SJCRH30 (cell line): ENCODE results near the gene RGSL1. TPM values are rescaled to one million over a fixed set of nuclear protein-coding genes. Genes with fewer than 3 reads are reported as not detected.

Experiments used
- DNase-seq, 2 experiments: peaks; one replicate each; pipeline ENCODE4 v3.0.0-alpha.2; 2015 to 2020
- H3K27ac ChIP-seq: fragments of 250-450 bp; sonication (Bioruptor Pico); 2 replicates; pipeline ENCODE4 v1.5.1; 2020; ENCODE audit warnings: mild to moderate bottlenecking, moderate library complexity
- H3K27me3 ChIP-seq: fragments of 250-450 bp; sonication (Bioruptor Pico); 2 replicates; pipeline ENCODE4 v1.5.1; 2020; ENCODE audit warnings: mild to moderate bottlenecking, moderate library complexity
- H3K36me3 ChIP-seq: fragments of 250-450 bp; sonication (Bioruptor Pico); 2 replicates; pipeline ENCODE4 v1.5.1; 2020; ENCODE audit warnings: mild to moderate bottlenecking, moderate library complexity
- H3K4me1 ChIP-seq: fragments of 250-450 bp; sonication (Bioruptor Pico); 2 replicates; pipeline ENCODE4 v1.5.1; 2020; ENCODE audit warnings: mild to moderate bottlenecking, moderate library complexity
- H3K4me3 ChIP-seq: fragments of 250-450 bp; sonication (Bioruptor Pico); 2 replicates; pipeline ENCODE4 v1.5.1; 2020; ENCODE audit warnings: mild to moderate bottlenecking, moderate library complexity
- H3K9me3 ChIP-seq: fragments of 250-450 bp; sonication (Bioruptor Pico); replicated peaks from 2 replicates; pipeline ENCODE4 v1.5.1; 2020; ENCODE audit warnings: mild to moderate bottlenecking, moderate library complexity
- total RNA-seq: library from RNA; depleted of rRNA; stranded (reverse); fragments of >200 nt; shearing (Covaris generic); gene quantifications from 2 replicates; pipeline ENCODE4 v1.2.3, GENCODE V29; 2014

Gene RGSL1
- total RNA-seq, 1 experiment from 2014 or later: not detected

DNA sequence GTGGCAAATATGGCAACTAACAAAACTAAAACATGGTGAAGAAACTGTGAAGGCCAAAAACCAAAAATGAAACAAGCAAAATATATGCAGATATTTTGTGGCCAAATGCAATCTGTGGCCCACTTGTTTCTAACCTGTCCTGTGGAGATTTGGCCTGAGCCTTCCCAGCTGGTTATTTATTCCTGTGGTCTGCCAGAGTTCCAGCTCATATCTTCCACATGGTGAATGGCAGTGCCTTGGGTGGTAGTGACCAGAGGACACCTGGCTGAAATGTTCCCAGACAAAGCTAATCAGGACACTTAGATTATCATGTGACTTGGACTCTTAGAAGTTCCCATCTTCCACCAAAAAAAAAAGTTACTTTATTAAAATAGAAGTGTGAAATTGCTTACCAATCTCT is 99.4 kb downstream of the RGSL1 start:
- no peak overlapping the region for H3K27ac ChIP-seq
- no peak for DNase-seq
- no peaks in the 10 kb centered on the region for H3K9me3 ChIP-seq
- no peak overlapping the region for H3K4me3 ChIP-seq
- no peaks in the 10 kb centered on the region for H3K36me3 ChIP-seq
- no peaks in the 10 kb centered on the region for H3K27me3 ChIP-seq
- no peaks in the 10 kb centered on the region for H3K4me1 ChIP-seq

DNA sequence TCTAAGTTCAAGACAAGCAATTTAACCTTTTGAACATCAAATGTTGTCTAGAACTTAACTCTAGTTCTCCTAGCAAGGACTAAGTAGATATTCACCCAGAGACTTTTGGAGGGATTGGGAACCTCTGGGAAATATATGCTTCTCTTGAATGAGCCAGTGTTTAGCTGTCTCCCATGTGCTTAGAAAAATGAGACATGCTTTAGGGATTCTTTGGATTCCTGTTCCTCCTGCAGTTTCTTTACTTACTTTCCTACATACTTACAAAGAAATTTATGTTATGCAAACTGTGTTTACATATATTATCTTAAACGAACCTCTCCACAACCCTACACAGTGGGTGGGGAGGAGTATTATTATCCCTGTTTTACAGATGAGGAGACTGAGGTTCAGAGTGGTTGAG is 99.9 kb downstream of the RGSL1 start:
- no peak overlapping the region for H3K4me3 ChIP-seq
- H3K27me3 ChIP-seq: no peaks in the 10 kb centered on the region
- DNase-seq: no peak
- no peaks in the 10 kb centered on the region for H3K4me1 ChIP-seq
- H3K9me3 ChIP-seq: no peaks in the 10 kb centered on the region
- no peaks in the 10 kb centered on the region for H3K36me3 ChIP-seq
- H3K27ac ChIP-seq: no peak overlapping the region

DNA sequence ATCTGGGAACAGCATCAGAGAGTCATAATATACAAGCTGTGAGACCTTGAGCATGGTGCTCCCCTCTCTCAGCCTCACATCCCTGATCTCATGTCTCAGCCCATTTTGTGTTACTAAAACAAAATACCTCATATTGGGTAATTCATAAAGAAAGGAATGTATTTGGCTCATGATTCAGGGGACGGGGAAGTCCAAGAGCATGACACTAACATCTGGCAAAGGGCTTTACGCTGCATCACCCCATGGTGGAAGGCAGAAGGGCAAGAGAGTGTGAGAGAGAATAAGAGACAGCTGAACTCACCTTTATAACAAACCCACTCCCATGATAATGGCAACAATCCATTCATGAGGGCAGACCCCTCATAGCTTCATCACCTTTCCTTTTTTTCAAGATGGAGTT is 102.6 kb downstream of the RGSL1 start:
- H3K27ac ChIP-seq: no peak overlapping the region
- no peak for DNase-seq

DNA sequence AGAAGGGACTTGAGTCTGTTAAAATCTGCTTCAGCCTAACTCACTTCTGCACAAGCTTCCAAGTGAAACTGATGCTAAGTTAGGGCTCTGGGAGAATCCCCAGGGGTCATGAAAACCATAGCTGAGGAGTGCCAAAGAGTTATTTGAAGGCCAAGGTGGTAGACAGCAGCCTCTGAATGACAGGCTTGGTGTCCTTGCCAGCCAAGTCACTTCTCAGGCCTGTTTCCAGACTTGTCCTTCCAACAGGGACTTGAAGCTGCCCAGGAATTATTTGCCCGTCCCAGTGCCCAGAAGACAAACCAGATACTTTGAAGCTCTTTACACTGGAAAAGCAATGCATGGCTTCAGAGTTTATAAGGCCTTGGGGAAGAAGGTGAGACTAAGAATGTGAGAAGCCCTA is 105.5 kb downstream of the RGSL1 start:
- H3K27me3 ChIP-seq: no peaks in the 10 kb centered on the region
- no peak overlapping the region for H3K27ac ChIP-seq
- H3K9me3 ChIP-seq: no peaks in the 10 kb centered on the region
- H3K4me3 ChIP-seq: no peak overlapping the region
- DNase-seq: no peak
- H3K36me3 ChIP-seq: no peaks in the 10 kb centered on the region
- H3K4me1 ChIP-seq: no peaks in the 10 kb centered on the region

More for the DNA sequence above, 102.6 kb downstream of the RGSL1 start:
- H3K9me3 ChIP-seq: no peaks in the 10 kb centered on the region
- no peak overlapping the region for H3K4me3 ChIP-seq
- H3K36me3 ChIP-seq: no peaks in the 10 kb centered on the region
- no peaks in the 10 kb centered on the region for H3K27me3 ChIP-seq
- no peaks in the 10 kb centered on the region for H3K4me1 ChIP-seq

DNA sequence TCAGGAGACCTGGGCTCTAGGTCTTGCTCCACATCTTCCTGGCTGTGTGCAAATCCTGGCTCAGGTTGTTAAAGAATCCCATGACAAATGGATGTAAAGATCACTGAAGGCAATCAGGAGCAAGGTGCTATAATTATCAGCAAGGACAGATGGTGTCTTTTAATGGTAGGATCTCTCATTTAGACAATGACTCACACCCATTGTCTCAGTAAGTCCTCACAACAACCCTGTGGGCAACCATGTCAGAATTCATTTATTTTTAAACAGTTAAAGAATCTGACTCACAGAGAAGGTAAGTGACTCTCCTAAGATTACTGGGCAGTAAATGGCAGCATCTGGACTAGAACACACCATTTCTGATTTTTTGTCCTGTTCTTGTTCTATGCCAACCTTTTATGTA is 106.3 kb downstream of the RGSL1 start:
- Histone ChIP-seq H3K27me3 (no peaks in the 10 kb centered on the region), H3K4me3 (no peak overlapping the region), H3K36me3 (no peaks in the 10 kb centered on the region), H3K9me3 (no peaks in the 10 kb centered on the region), H3K4me1 (no peaks in the 10 kb centered on the region), H3K27ac (no peak overlapping the region)
- DNase-seq: no peak

DNA sequence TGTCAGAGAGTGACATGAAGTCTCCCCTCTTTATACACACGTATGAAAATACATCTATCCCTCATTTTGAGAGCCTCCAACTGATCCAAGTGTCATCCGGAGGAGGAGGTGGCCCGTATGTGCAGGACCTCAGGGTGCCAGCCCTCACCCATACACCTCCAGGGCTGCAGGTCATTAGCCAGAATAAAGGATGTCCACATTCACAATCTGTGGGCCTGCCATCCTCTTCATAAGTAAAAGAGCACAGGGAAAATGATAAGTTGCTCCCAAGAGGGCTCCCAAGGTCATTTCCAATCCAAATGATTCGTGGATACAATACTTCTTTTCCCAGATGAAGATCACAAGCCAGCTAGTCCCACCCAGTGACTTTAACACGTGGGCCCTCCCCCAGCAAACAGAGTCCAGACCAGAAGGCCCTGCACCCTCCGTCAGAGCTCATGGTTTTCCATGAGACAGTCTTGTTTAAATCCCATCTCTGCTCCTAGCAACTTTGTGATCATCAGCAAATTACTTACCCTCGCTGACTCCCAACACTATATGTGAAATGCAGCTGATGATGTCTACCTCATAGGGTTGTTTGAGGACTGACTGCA is 110.5 kb downstream of the RGSL1 start:
- H3K4me1 ChIP-seq: no peaks in the 10 kb centered on the region
- no peaks in the 10 kb centered on the region for H3K36me3 ChIP-seq
- H3K4me3 ChIP-seq: no peak overlapping the region
- H3K9me3 ChIP-seq: no peaks in the 10 kb centered on the region
- DNase-seq: no peak
- H3K27me3 ChIP-seq: no peaks in the 10 kb centered on the region
- no peak overlapping the region for H3K27ac ChIP-seq

DNA sequence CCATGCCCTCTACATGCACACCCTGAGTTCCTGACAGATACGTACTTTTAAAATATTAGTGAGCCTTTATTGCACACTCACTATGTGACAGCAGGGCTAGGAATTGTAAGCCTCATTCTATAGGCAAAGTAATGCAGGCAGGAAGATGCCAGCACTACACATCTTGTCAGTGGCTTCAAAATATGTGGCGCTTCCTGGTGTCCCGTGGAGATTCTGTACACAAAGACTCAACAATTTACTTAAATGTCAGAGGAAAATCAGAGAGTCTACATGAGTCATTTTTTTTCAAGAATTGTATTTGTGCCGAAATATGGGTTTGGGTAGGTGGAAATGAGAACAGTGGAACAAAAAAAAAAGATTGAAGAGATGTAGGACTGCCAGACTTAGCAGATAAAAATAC is 111.5 kb downstream of the RGSL1 start:
- H3K27me3 ChIP-seq: no peaks in the 10 kb centered on the region

DNA sequence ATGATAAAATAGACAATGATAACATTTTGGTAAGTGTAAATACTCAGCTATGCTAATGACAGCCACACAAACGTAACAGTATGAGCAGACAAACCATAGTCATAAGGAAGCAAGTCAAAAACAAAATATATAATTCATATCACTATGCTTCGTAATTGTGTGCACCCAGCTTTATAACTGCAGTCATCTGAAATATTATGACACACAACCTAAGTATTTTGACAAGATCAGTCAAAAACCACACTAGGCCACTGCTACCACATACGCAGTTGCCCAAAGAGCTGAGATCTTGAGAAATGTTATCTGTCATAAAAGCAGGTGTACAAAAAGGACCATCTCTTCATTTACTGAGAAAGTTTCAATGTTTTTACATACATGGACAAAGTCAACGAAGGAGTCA is 113.1 kb downstream of the RGSL1 start:
- DNase-seq: no peak
- Histone ChIP-seq H3K27ac (no peak overlapping the region), H3K4me1 (no peaks in the 10 kb centered on the region), H3K36me3 (no peaks in the 10 kb centered on the region), H3K9me3 (no peaks in the 10 kb centered on the region), H3K27me3 (no peaks in the 10 kb centered on the region), H3K4me3 (no peak overlapping the region)

More for the DNA sequence above, 111.5 kb downstream of the RGSL1 start:
- no peak for DNase-seq
- Histone ChIP-seq H3K4me3 (no peak overlapping the region), H3K4me1 (no peaks in the 10 kb centered on the region), H3K9me3 (no peaks in the 10 kb centered on the region), H3K27ac (no peak overlapping the region), H3K36me3 (no peaks in the 10 kb centered on the region)

DNA sequence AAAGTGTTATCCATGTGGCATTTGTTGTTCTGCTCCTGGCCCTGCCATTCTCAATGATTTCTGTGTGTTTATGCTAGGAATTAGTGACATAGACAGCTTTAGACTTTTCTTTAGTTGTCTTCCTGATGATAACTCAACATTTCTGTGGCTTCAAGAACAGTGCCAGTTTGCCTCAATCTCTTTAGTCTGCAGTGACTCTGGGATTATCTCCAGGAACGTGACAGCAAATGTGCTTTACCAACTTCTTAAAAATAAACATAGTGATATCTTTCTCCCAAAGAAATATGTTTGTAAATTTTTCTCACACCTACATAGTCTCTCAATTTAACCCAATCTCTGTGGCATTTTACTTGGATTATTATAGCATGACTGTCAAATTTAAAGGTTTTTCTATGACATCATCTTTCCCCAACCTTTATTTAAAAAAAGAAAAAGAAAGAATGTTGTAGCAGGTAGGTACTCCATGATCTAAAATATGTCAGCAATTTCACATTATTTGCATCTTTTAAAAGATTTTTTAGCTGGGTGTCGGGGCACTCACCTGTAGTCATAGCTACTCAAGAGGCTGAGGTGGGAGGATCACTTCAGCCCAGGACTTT is 114.6 kb downstream of the RGSL1 start:
- no peaks in the 10 kb centered on the region for H3K9me3 ChIP-seq
- DNase-seq: no peak
- H3K4me3 ChIP-seq: no peak overlapping the region
- H3K27ac ChIP-seq: no peak overlapping the region
- H3K36me3 ChIP-seq: no peaks in the 10 kb centered on the region
- no peaks in the 10 kb centered on the region for H3K4me1 ChIP-seq
- no peaks in the 10 kb centered on the region for H3K27me3 ChIP-seq

DNA sequence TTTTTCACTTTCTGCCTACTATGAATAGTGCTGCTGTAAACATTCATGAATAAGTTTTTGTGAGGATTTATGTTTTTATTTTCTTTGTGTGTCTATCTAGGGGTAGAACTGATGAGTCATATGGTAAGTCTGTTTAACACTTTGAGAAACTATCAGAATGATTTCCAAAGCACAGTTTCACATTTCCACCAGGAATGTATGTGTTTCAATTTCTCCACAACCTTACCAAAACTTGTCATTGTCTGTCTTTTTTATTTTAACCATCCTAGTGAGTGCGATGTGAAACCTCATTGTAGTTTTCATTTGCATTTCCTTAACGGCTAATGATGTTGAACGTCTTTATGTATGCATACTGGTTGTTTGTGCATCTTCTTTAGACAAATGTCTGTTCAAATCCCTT is 115.6 kb downstream of the RGSL1 start:
- peaks cover 3% of the 10 kb centered on the region for H3K4me1 ChIP-seq
- H3K4me3 ChIP-seq: no peak overlapping the region
- H3K36me3 ChIP-seq: no peaks in the 10 kb centered on the region
- H3K27ac ChIP-seq: no peak overlapping the region
- H3K27me3 ChIP-seq: no peaks in the 10 kb centered on the region
- no peak for DNase-seq
- no peaks in the 10 kb centered on the region for H3K9me3 ChIP-seq

DNA sequence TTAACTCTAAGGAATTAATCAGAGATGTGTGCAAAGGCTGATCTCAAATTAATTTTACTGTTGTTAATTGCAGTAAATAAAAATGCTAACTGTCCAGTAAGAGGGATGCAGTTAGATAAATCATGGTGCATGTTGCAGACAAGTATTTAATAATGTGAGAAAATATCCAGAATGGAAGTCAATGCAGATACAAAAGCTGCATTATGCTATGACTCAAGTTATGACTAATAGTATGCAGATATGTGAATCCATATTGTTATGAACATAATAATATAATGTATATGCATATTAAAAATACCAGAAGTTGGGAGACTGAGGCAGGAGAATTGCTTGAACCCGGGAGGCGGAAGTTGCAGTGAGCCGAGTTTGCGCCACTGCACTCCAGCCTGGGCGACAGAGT is 117.7 kb downstream of the RGSL1 start:
- H3K9me3 ChIP-seq: no peaks in the 10 kb centered on the region
- no peak for DNase-seq
- no peaks in the 10 kb centered on the region for H3K27me3 ChIP-seq
- H3K4me3 ChIP-seq: no peak overlapping the region
- H3K4me1 ChIP-seq: peaks cover 6% of the 10 kb centered on the region
- no peak overlapping the region for H3K27ac ChIP-seq
- no peaks in the 10 kb centered on the region for H3K36me3 ChIP-seq

DNA sequence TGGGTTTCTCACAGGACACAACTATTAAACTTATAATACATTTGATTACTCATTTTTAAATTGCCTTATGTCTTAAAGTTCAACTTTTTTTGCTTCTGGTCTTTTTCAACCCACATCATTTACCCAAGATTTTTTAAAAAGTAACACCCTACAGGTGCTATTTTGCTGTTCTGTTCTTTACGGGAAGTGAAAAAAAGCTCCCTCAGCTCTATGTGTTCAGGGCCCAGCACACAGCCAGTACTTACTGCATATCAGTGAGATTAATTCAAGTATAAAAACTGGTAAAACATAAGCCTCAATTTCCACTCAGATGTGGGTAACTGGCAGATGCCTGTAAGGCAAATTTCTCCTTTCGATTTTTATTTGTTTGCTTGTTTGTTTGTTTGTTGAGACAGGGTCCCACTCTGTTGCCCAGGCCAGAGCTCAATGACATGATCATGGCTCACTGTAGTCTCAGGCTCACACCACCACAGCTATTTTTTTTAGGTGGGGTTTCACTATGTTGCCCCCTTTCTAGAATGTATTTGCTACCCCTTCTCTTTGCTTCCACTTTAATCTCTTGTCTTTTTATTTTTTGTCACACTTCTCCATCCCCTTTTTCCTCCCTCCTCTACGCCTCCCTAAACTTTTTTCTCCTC is 118.8 kb downstream of the RGSL1 start:
- no peaks in the 10 kb centered on the region for H3K9me3 ChIP-seq
- DNase-seq: no peak
- no peaks in the 10 kb centered on the region for H3K36me3 ChIP-seq
- no peak overlapping the region for H3K4me3 ChIP-seq
- peaks cover 6% of the 10 kb centered on the region for H3K4me1 ChIP-seq
- H3K27me3 ChIP-seq: no peaks in the 10 kb centered on the region
- H3K27ac ChIP-seq: no peak overlapping the region

DNA sequence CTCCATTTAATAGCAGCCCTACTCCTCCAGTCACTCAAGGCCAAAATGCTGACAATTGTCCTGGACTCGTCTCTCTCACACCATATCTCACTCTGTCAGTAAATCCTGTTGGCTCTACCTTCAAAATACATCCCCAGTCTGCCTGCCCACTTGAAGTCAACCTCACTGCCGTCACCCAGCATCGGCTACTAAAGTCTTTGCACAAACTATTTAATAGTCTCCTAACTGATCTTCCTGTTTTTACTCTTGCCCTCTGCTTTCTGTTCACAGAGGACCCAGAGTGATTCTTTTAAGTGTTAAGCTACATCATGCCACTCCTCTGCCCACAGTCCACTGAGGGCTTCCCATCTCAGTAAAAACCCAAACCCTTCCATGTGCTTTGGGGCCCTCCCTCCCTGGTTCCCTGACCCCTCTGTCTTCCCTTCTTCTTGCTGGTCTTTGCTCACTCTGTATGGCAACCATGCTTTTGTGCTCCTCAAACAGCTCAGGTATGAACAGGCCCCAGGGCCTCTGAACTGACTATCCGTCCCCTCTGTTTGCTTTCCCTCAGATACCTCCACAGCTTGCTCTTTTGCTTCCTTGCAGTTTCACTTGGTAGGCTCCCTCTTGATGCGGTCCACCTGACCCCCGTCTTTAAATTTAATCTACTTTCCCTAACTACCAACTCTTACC is 120.1 kb downstream of the RGSL1 start:
- Histone ChIP-seq H3K4me1 (peaks cover 6% of the 10 kb centered on the region), H3K27me3 (no peaks in the 10 kb centered on the region), H3K4me3 (no peak overlapping the region), H3K9me3 (no peaks in the 10 kb centered on the region), H3K36me3 (no peaks in the 10 kb centered on the region), H3K27ac (no peak overlapping the region)
- no peak for DNase-seq

DNA sequence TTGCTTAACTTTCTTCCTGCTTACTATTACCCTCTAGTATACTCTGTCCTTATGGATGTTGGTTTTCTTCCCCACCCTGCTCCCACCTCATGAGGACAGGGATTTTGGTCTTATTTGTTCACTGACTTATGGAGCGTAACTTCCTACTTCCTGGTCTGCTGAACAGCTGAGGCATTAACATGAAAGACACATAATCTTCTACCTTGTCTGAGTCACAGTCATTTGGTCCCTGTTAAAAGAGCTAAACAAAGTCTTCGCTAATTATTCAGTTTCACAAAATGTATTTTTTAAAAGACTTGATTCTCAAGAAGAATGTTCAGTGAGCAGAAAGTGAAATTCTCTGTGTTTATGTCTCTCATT is 120.6 kb downstream of the RGSL1 start:
- no peak overlapping the region for H3K27ac ChIP-seq
- no peaks in the 10 kb centered on the region for H3K36me3 ChIP-seq
- H3K27me3 ChIP-seq: no peaks in the 10 kb centered on the region
- no peaks in the 10 kb centered on the region for H3K9me3 ChIP-seq
- no peak overlapping the region for H3K4me3 ChIP-seq
- H3K4me1 ChIP-seq: peaks cover 6% of the 10 kb centered on the region
- peak in 1 of 2 experiments; percentile 42 for DNase-seq

DNA sequence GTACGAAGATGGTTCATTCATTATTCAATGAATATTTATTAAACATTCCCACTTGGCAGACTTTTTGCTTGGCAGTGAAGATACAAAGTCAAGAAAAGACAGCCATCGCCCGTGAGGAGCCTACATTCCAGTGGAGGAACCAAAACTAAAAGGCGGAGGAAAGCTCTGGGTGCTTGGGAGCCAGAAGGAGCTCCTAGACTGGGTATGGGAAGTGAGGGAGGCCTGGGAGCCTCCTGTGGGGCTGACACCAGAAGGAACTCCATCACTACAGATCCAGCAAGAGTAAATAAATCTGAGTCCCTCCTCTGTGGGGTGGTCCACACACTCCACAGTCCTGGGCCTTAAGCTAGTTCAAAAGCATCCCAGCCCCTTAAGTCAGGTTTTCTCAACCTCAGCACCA is 124.2 kb downstream of the RGSL1 start:
- no peak for DNase-seq

More for the DNA sequence above, 124.2 kb downstream of the RGSL1 start:
- Histone ChIP-seq H3K4me1 (peaks cover 6% of the 10 kb centered on the region), H3K36me3 (no peaks in the 10 kb centered on the region), H3K27me3 (no peaks in the 10 kb centered on the region), H3K9me3 (no peaks in the 10 kb centered on the region), H3K27ac (no peak overlapping the region), H3K4me3 (no peak overlapping the region)
